Measurements from ENCODE around the gene SLBP. TPM values are rescaled to one million over a fixed set of nuclear protein-coding genes. Genes with fewer than 3 reads are reported as not detected.
A peak's percentile ranks its signal among the peaks of the same experiment; 100 is the strongest.

The SLBP gene
- total RNA-seq (10 to 100 TPM; 45.8 to 47.6 TPM), total RNA-seq (36.0 to 260 (median 55.3) reads per million in 172 experiments)
- polyA plus RNA-seq (2013, experiment 1 of 2) = 44.9 TPM
- 43.6 TPM for polyA plus RNA-seq (2013, experiment 2 of 2)

- no peaks in the 10 kb centered on the region for H3K27me3 Mint-ChIP-seq
- ChIA-PET POLR2A (interaction anchor here (0.6 to 7.8 kb wide), 18 partner anchors 10 to 1038 kb away, joined by 3 to 205 read pairs (median 6); partner anchors contain the start of genes ATP5ME, FGFR3, GAK and LETM1), CTCF (interaction anchor here (0.6 to 4.2 kb wide), 4 partner anchors 9 to 144 kb away, joined by 3 to 36 read pairs (median 6); no protein-coding TSS in a partner anchor)
- Histone ChIP-seq H3K4me3 (ENCODE audit: low read length) (peak within 1 kb of the TSS; percentile 95), H3K9me3 (ENCODE audit: control insufficient read depth in 1 of 2, insufficient read depth in 1 of 2, low read length in 2 of 2) (no peaks in the 10 kb centered on the region), H3K4me1 (ENCODE audit: insufficient read depth, low read length) (peaks cover 60% of the 10 kb centered on the region), H3K36me3 (ENCODE audit: insufficient read depth, low read length) (peaks cover 32% of the 10 kb centered on the region), H3K27ac (ENCODE audit: low read depth in 1 of 2, low read length in 2 of 2) (peak within 1 kb of the TSS; percentile 79 to 91), H3K27me3 (ENCODE audit: control insufficient read depth in 1 of 2, insufficient read depth in 2 of 2, low read length in 2 of 2) (no peaks in the 10 kb centered on the region)
- DNase-seq (peak; percentile 98 to 99 (median 99)), ATAC-seq (ENCODE audit: poor library complexity) (peak; percentile 86)
- peaks cover 41% of the 10 kb centered on the region for H3K36me3 Mint-ChIP-seq (ENCODE audit: low read depth)
- H3K4me3 Mint-ChIP-seq = peak within 1 kb of the TSS; percentile 89
- intact Hi-C loops (cut with DNase I, micrococcal nuclease) = loop anchor here (1.0 to 10.0 kb wide), 11 partner anchors 9 to 752 kb away; partner anchors contain the start of genes CFAP99 (in 1 of the 2), FAM53A (in 1 of the 2), MAEA (in 1 of the 2) and NELFA (in 1 of the 2)
- H3K27ac Mint-ChIP-seq = peak within 1 kb of the TSS; percentile 93
- no peaks in the 10 kb centered on the region for H3K9me3 Mint-ChIP-seq
- TF ChIP-seq CTCF (IDR thresholded peaks at IDR 0.05) = no peak
- H3K4me1 Mint-ChIP-seq (ENCODE audit: low read depth) = peaks cover 49% of the 10 kb centered on the region
Measured at GRCh38 chr4:1712216-1713002, at the start of gene SLBP. SLBP (minus strand) TSS chr4:1712319; CDS start chr4:1712188, 131 bp downstream.

- H3K4me1 Mint-ChIP-seq (ENCODE audit: low read depth) = no peaks in the 10 kb centered on the region
- H3K4me3 Mint-ChIP-seq = no peak overlapping the region
- intact Hi-C loops (cut with DNase I, micrococcal nuclease) = loop anchor here in 1 of 2 experiments (5.0 kb wide), 1 partner anchor 51 kb away; no protein-coding TSS in a partner anchor
- H3K9me3 ChIP-seq (ENCODE audit: control insufficient read depth in 1 of 2, insufficient read depth in 1 of 2, low read length in 2 of 2) = peaks cover 0 to 12% of the 10 kb centered on the region in 2 experiments
- CTCF ChIA-PET = no interaction called here
- H3K27me3 Mint-ChIP-seq = peaks cover 22% of the 10 kb centered on the region
- ATAC-seq (ENCODE audit: poor library complexity) = no peak
- DNase-seq = no peak
- POLR2A ChIA-PET = no interaction called here
- H3K27ac ChIP-seq (ENCODE audit: low read depth in 1 of 2, low read length in 2 of 2) = no peak overlapping the region
- H3K27ac Mint-ChIP-seq = no peak overlapping the region
- H3K4me3 ChIP-seq (ENCODE audit: low read length) = no peak overlapping the region
- TF ChIP-seq CTCF (IDR thresholded peaks at IDR 0.05) = no peak
- H3K9me3 Mint-ChIP-seq = no peaks in the 10 kb centered on the region
- peaks cover 3% of the 10 kb centered on the region for H3K4me1 ChIP-seq (ENCODE audit: insufficient read depth, low read length)
- no peaks in the 10 kb centered on the region for H3K36me3 Mint-ChIP-seq (ENCODE audit: low read depth)
- H3K36me3 ChIP-seq (ENCODE audit: insufficient read depth, low read length) = no peaks in the 10 kb centered on the region
- peaks cover 11 to 19% of the 10 kb centered on the region in 2 experiments for H3K27me3 ChIP-seq (ENCODE audit: control insufficient read depth in 1 of 2, insufficient read depth in 2 of 2, low read length in 2 of 2)
Measured at GRCh38 chr4:1761130-1761689, 49.1 kb upstream of the SLBP start.

GRCh38 chr4:1760521-1761071 lies 48.5 kb upstream of the SLBP start:
- ATAC-seq (ENCODE audit: poor library complexity) (no peak), DNase-seq (no peak)
- TF ChIP-seq CTCF (IDR thresholded peaks at IDR 0.05) = no peak
- Histone ChIP-seq H3K4me1 (ENCODE audit: insufficient read depth, low read length) (peaks cover 3% of the 10 kb centered on the region), H3K9me3 (ENCODE audit: control insufficient read depth in 1 of 2, insufficient read depth in 1 of 2, low read length in 2 of 2) (peaks cover 0 to 12% of the 10 kb centered on the region in 2 experiments), H3K27ac (ENCODE audit: low read depth in 1 of 2, low read length in 2 of 2) (no peak overlapping the region), H3K36me3 (ENCODE audit: insufficient read depth, low read length) (no peaks in the 10 kb centered on the region), H3K27me3 (ENCODE audit: control insufficient read depth in 1 of 2, insufficient read depth in 2 of 2, low read length in 2 of 2) (peaks cover 8 to 14% of the 10 kb centered on the region in 2 experiments), H3K4me3 (ENCODE audit: low read length) (no peak overlapping the region)
- Mint-ChIP-seq H3K27ac (no peak overlapping the region), H3K9me3 (no peaks in the 10 kb centered on the region), H3K4me3 (no peak overlapping the region), H3K4me1 (ENCODE audit: low read depth) (no peaks in the 10 kb centered on the region), H3K27me3 (peaks cover 20% of the 10 kb centered on the region), H3K36me3 (ENCODE audit: low read depth) (no peaks in the 10 kb centered on the region)
- intact Hi-C loops (cut with DNase I, micrococcal nuclease) = loop anchor here in 1 of 2 experiments (5.0 kb wide), 1 partner anchor 52 kb away; no protein-coding TSS in a partner anchor
- CTCF ChIA-PET = no interaction called here
- POLR2A ChIA-PET = no interaction called here
